ENCODE measurements around the gene A2ML1. TPM values are rescaled to one million over a fixed set of nuclear protein-coding genes. Genes with fewer than 3 reads are reported as not detected.

The A2ML1 gene
- total RNA-seq = not detected in 2 replicates

GRCh38 chr12:8822298-8822697, at the start of gene A2ML1:
A2ML1 (plus strand) TSS chr12:8822621; CDS start chr12:8822652, 31 bp downstream.

GRCh38 chr12:8914033-8914715, 91.8 kb downstream of the A2ML1 start, which contains the start of gene PHC1:
PHC1 (plus strand) TSS chr12:8914509; CDS start chr12:8917678, 3,169 bp downstream.

Other genes starting within 250 kb of the A2ML1 start
- gene AICDA, start 209.8 kb upstream of the A2ML1 start, total RNA-seq = not detected in 2 replicates
- gene MFAP5, start 159.8 kb upstream of the A2ML1 start, total RNA-seq = 0.13 TPM in 1 of 2 replicates, not detected in the other
- gene RIMKLB, start 124.6 kb upstream of the A2ML1 start, total RNA-seq = 77.1 and 105 TPM in 2 replicates
- 17.3 and 25.2 TPM in 2 replicates for gene PHC1, start 91.9 kb downstream of the A2ML1 start, total RNA-seq
- 117 and 127 TPM in 2 replicates for gene M6PR, start 127.0 kb downstream of the A2ML1 start, total RNA-seq
- 12.6 and 17.2 TPM in 2 replicates for gene KLRG1, start 166.9 kb downstream of the A2ML1 start, total RNA-seq

Measured in thoracic aorta endothelial cell (primary cell).